ENCODE measurements around the gene SAP25. TPM values are rescaled to one million over a fixed set of nuclear protein-coding genes. Genes with fewer than 3 reads are reported as not detected.
A peak's percentile ranks its signal among the peaks of the same experiment; 100 is the strongest.
"Not testable (repeated sequence)": the region's sequence is repeated elsewhere in the genome, so short reads cannot be mapped to it uniquely, and the experiment has no call there.

The SAP25 gene
- total RNA-seq, 1 donor from 2014 or later = 10.6 TPM

- ATAC-seq = no peak
- intact Hi-C loops (cut with DNase I) = no loop called here
- DNase-seq = no peak
- no peak for TF ChIP-seq CTCF (IDR thresholded peaks at IDR 0.05)
- Histone ChIP-seq H3K9me3 (no peaks in the 10 kb centered on the region), H3K4me1 (peaks cover 31% of the 10 kb centered on the region), H3K4me3 (no peak overlapping the region), H3K27me3 (ENCODE audit: low read depth) (no peaks in the 10 kb centered on the region), H3K36me3 (peaks cover 64% of the 10 kb centered on the region), H3K27ac (no peak overlapping the region)
Observed at GRCh38 chr7:100552532-100552931, 21.2 kb downstream of the SAP25 start.

GRCh38 chr7:100548446-100548845 is 25.3 kb downstream of the SAP25 start:
- H3K27me3 ChIP-seq (ENCODE audit: low read depth); intact Hi-C loops (cut with DNase I); H3K4me3 ChIP-seq; ATAC-seq; DNase-seq; H3K9me3 ChIP-seq: not testable (repeated sequence)
- Histone ChIP-seq H3K4me1 (peaks cover 65% of the 10 kb centered on the region), H3K36me3 (peaks cover 32% of the 10 kb centered on the region), H3K27ac (peak overlapping the region; percentile 88)

- DNase-seq (no peak), ATAC-seq (peak; percentile 32 to 46)
- peaks cover 26% of the 10 kb centered on the region for H3K36me3 ChIP-seq
- no peak for TF ChIP-seq CTCF (IDR thresholded peaks at IDR 0.05)
- H3K27me3 ChIP-seq (ENCODE audit: low read depth) = no peaks in the 10 kb centered on the region
- H3K4me1 ChIP-seq = peaks cover 66% of the 10 kb centered on the region
- peak overlapping the region; percentile 88 for H3K27ac ChIP-seq
- no peak overlapping the region for H3K4me3 ChIP-seq
- no peaks in the 10 kb centered on the region for H3K9me3 ChIP-seq
- intact Hi-C loops (cut with DNase I) = no loop called here
Observed at GRCh38 chr7:100547872-100548271, 25.8 kb downstream of the SAP25 start.

- H3K36me3 ChIP-seq = peaks cover 19% of the 10 kb centered on the region
- H3K27ac ChIP-seq = peak overlapping the region; percentile 88
- DNase-seq (no peak), ATAC-seq (no peak)
- peak overlapping the region; percentile 21 for H3K4me3 ChIP-seq
- intact Hi-C loops (cut with DNase I) = no loop called here
- H3K27me3 ChIP-seq (ENCODE audit: low read depth) = no peaks in the 10 kb centered on the region
- H3K9me3 ChIP-seq = no peaks in the 10 kb centered on the region
- no peak for TF ChIP-seq CTCF (IDR thresholded peaks at IDR 0.05)
- H3K4me1 ChIP-seq = peaks cover 66% of the 10 kb centered on the region
Observed at GRCh38 chr7:100546926-100547800, 26.5 kb downstream of the SAP25 start.

GRCh38 chr7:100546129-100546925 is 27.4 kb downstream of the SAP25 start:
- TF ChIP-seq CTCF (IDR thresholded peaks at IDR 0.05) = no peak
- DNase-seq = no peak
- H3K36me3 ChIP-seq = peaks cover 12% of the 10 kb centered on the region
- peak overlapping the region; percentile 21 for H3K4me3 ChIP-seq
- intact Hi-C loops (cut with DNase I) = no loop called here
- peak; percentile 44 to 46 for ATAC-seq
- peaks cover 66% of the 10 kb centered on the region for H3K4me1 ChIP-seq
- peak overlapping the region; percentile 88 for H3K27ac ChIP-seq
- no peaks in the 10 kb centered on the region for H3K27me3 ChIP-seq (ENCODE audit: low read depth)
- H3K9me3 ChIP-seq = no peaks in the 10 kb centered on the region
